HepG2 (cell line): ENCODE results near the gene ZNF3. TPM values are rescaled to one million over a fixed set of nuclear protein-coding genes. Genes with fewer than 3 reads are reported as not detected.

Experiments
- ATAC-seq: fragments of 200-7000 bp; cut with Tn5 transposase; 3 replicates; pipeline ENCODE4 v1.9.1; 2020; ENCODE audit warnings: mild to moderate bottlenecking, moderate library complexity
- BruUV-seq: library from RNA; stranded (reverse); fragments of 400-500 nt; replicated peaks from 2 replicates; lab custom pipeline; 2021; lab: Mats Ljungman, UMichigan
- CTCF ChIA-PET: fragments of 300-600 bp; formaldehyde crosslinking; extraction: SDS; loops from one replicate; lab custom pipeline; 2021; ENCODE audit warnings: low total read pairs, inconsistent platforms, low intra/inter-chr PET ratio; lab: Yijun Ruan, JAX
- POLR2A ChIA-PET: fragments of 350-600 bp; sonication (Branson Sonifier 250); formaldehyde crosslinking; loops from one replicate; lab custom pipeline; 2020; ENCODE audit warnings: antibody characterized with exemption, inconsistent platforms; lab: Yijun Ruan, JAX
- DNase-seq: peaks from one replicate; pipeline ENCODE4 v3.0.0-alpha.2; 2015; ENCODE audit warnings: low spot score
- FAIRE-seq: peaks from 3 replicates; lab custom pipeline; 2011; peaks lifted over from hg19 to GRCh38; lab: Jason Lieb, UNC
- H2AFZ ChIP-seq: one replicate; pipeline ENCODE4 v1.6.1; 2011; ENCODE audit warnings: low read length, inconsistent platforms
- H3K27ac ChIP-seq: fragments of 300-600 bp; 3 replicates; pipeline ENCODE4 v1.8.0; 2011; ENCODE audit warnings: mixed run types, mild to moderate bottlenecking, mixed read lengths, low read length, inconsistent platforms; ENCODE audit not compliant: insufficient read depth; ENCODE audit errors: extremely low read length
- H3K27me3 ChIP-seq, 2 experiments: fragments of 200-600 bp in 1 of 2; 2 replicates in 1 of 2; 3 replicates in 1 of 2; pipeline versions ENCODE4 v1.6.0 to v1.8.0; 2011; ENCODE audit warnings: low read length in 2 of 2, mild to moderate bottlenecking in 2 of 2, moderate library complexity in 2 of 2, inconsistent platforms in 1 of 2; ENCODE audit not compliant: insufficient read depth in 2 of 2, control insufficient read depth in 1 of 2
- H3K36me3 ChIP-seq, 2 experiments: fragments of 200-600 bp in 1 of 2; replicated peaks in 1 of 2; 2 replicates in 1 of 2; 3 replicates in 1 of 2; pipeline versions ENCODE4 v1.5.1 to v1.8.0; 2011; ENCODE audit warnings: low read length in 2 of 2, inconsistent platforms in 1 of 2; ENCODE audit not compliant: insufficient read depth in 2 of 2, control insufficient read depth in 1 of 2
- H3K4me1 ChIP-seq: 2 replicates; pipeline ENCODE4 v1.5.1; 2012; ENCODE audit warnings: low read length, inconsistent platforms; ENCODE audit not compliant: insufficient read depth
- H3K4me2 ChIP-seq: 2 replicates; pipeline ENCODE4 v1.6.0; 2011; ENCODE audit warnings: low read depth, low read length, inconsistent platforms
- H3K4me3 ChIP-seq, 3 experiments: fragments of 200-600 bp in 1 of 3; sonication (generic), shearing (Covaris generic) in 1 of 3; replicated peaks in 1 of 3; 2 replicates each; pipeline ENCODE4 v1.5.1; 2011 to 2016; ENCODE audit warnings: low read length in 3 of 3, inconsistent platforms in 2 of 3, low read depth in 2 of 3, mild to moderate bottlenecking in 2 of 3, control low read depth in 1 of 3, mixed read lengths in 1 of 3; ENCODE audit not compliant: insufficient read depth in 1 of 3
- H3K79me2 ChIP-seq: one replicate; pipeline ENCODE4 v1.6.1; 2011; ENCODE audit warnings: low read length, inconsistent platforms; ENCODE audit not compliant: insufficient read depth
- H3K9ac ChIP-seq: 2 replicates; pipeline ENCODE4 v1.6.0; 2011; ENCODE audit warnings: mild to moderate bottlenecking, low read depth, low read length, inconsistent platforms; ENCODE audit not compliant: insufficient read depth
- H3K9me3 ChIP-seq: 2 replicates; pipeline ENCODE4 v1.5.1; 2012; ENCODE audit warnings: mild to moderate bottlenecking, low read length
- H4K20me1 ChIP-seq: 2 replicates; pipeline ENCODE4 v1.6.0; 2011; ENCODE audit warnings: inconsistent platforms, mild to moderate bottlenecking, low read length, moderate library complexity; ENCODE audit not compliant: insufficient read depth
- ATF5 ChIP-seq: sonication (generic); formaldehyde crosslinking; IDR thresholded peaks from 2 replicates; pipeline ENCODE4 v1.4.0; 2020; ENCODE audit warnings: mild to moderate bottlenecking, low read depth, missing genetic modification reagents
- DMAP1 ChIP-seq: IDR thresholded peaks from 2 replicates; pipeline ENCODE4 v1.6.1; 2016
- ESRRA ChIP-seq: sonication (generic); formaldehyde crosslinking; IDR thresholded peaks from 2 replicates; pipeline ENCODE4 v1.5.1; 2020; ENCODE audit warnings: mild to moderate bottlenecking, low read depth, missing genetic modification reagents
- MAFK ChIP-seq, 2 experiments: IDR thresholded peaks in 1 of 2; conservative IDR thresholded peaks in 1 of 2; 2 replicates each; pipeline ENCODE4 v1.6.1; 2011; ENCODE audit warnings: improper control_type of control experiment in 2 of 2, low read length in 2 of 2
- MEIS1 ChIP-seq: sonication (generic); formaldehyde crosslinking; IDR thresholded peaks from 2 replicates; pipeline ENCODE4 v1.9.0; 2021; ENCODE audit warnings: mild to moderate bottlenecking, missing genetic modification reagents, moderate library complexity, borderline replicate concordance
- NCOA5 ChIP-seq: sonication (generic); formaldehyde crosslinking; IDR thresholded peaks from 2 replicates; pipeline ENCODE4 v1.4.0; 2020; ENCODE audit warnings: missing genetic modification reagents
- NR2F2 ChIP-seq: IDR thresholded peaks from 2 replicates; pipeline ENCODE4 v1.6.1; 2012; ENCODE audit warnings: low read depth, inconsistent platforms, borderline replicate concordance
- POLR2AphosphoS5 ChIP-seq: IDR thresholded peaks from 2 replicates; pipeline ENCODE4 v1.6.1; 2012; ENCODE audit warnings: low read depth, low read length
- PRPF4 ChIP-seq: fragments of 200-400 bp; formaldehyde crosslinking; IDR thresholded peaks from 2 replicates; pipeline ENCODE4 v1.6.1; 2016; ENCODE audit warnings: low read length, low read depth; ENCODE audit not compliant: poor library complexity, severe bottlenecking
- TFDP1 ChIP-seq: IDR thresholded peaks from 2 replicates; pipeline ENCODE4 v1.6.1; 2016; ENCODE audit warnings: missing compliant biosample characterization, missing genetic modification reagents, borderline replicate concordance
- ZNF160 ChIP-seq: sonication (generic); formaldehyde crosslinking; IDR thresholded peaks from 2 replicates; pipeline ENCODE4 v1.8.0; 2022; ENCODE audit warnings: mild to moderate bottlenecking, inconsistent platforms, missing genetic modification reagents
- ZNF557 ChIP-seq: sonication (generic); formaldehyde crosslinking; IDR thresholded peaks from 2 replicates; pipeline ENCODE4 v1.4.0; 2020; ENCODE audit warnings: missing genetic modification reagents
- ZNF616 ChIP-seq: sonication (generic); formaldehyde crosslinking; IDR thresholded peaks from 2 replicates; pipeline ENCODE4 v1.5.0; 2020; ENCODE audit warnings: low read depth, mild to moderate bottlenecking, missing genetic modification reagents
- ZNF687 ChIP-seq: sonication (generic); formaldehyde crosslinking; IDR thresholded peaks from 2 replicates; pipeline ENCODE4 v1.5.1; 2020; ENCODE audit warnings: mild to moderate bottlenecking, missing genetic modification reagents, moderate library complexity
- ZXDC ChIP-seq: sonication (generic); formaldehyde crosslinking; IDR thresholded peaks from 2 replicates; pipeline ENCODE4 v1.5.0; 2020; ENCODE audit warnings: mild to moderate bottlenecking, missing genetic modification reagents
- WGBS: methylation state at CpG from one replicate; pipeline ENCODE4 v1.1.6; 2017; ENCODE audit warnings: low lambda C conversion rate; 5-methylcytosine and 5-hydroxymethylcytosine counted together
- in situ Hi-C: cut with HindIII; loops from 2 replicates; pipeline ENCODE4 v1.10.0; 2017; ENCODE audit warnings: low pct_unique_long_range_greater_than_20kb; ENCODE audit not compliant: extremely low pct_ligation_motif_present
- intact Hi-C: fragments of 100-400 bp; cut with micrococcal nuclease; formaldehyde crosslinking; loops from one replicate; pipeline ENCODE4 v1.10.0; 2022; ENCODE audit not compliant: unreplicated experiment
- polyA plus RNA-seq, 8 experiments: library from polyadenylated mRNA; depleted of rRNA in 3 of 8; stranded (reverse) in 7 of 8; unstranded in 1 of 8; fragments of >200 nt; fragmentation: Illumina TruSeq in 4 of 8; extraction: Trizol in 4 of 8; gene quantifications; 2 replicates each; pipeline versions ENCODE4 v1.2.1 to v1.2.3, GENCODE V29; 2011 to 2016; ENCODE audit warnings: low read depth in 4 of 8, missing spikeins in 1 of 8, mixed read lengths in 1 of 8; ENCODE audit not compliant: insufficient read depth in 1 of 8
- total RNA-seq, 5 experiments: library from RNA; depleted of rRNA; stranded (reverse); fragments of >200 nt; fragmentation: Illumina TruSeq; extraction: Trizol; gene quantifications; 2 replicates each; pipeline ENCODE4 v1.2.3, GENCODE V29; 2016; ENCODE audit warnings: low read depth in 1 of 5

ZNF3 gene
- total and polyA plus RNA-seq, 2 of the 13 experiments (the other 11 are each of a cell fraction or from before 2014, with no cell fraction given): 33.7 to 56.9 TPM

- TF ChIP-seq POLR2AphosphoS5 (peak; percentile 36), ATF5 (no peak), ZNF160 (no peak), PRPF4 (peak; percentile 1), ESRRA (no peak), MAFK (conservative IDR thresholded peaks at IDR 0.05 in 1 of 2, IDR thresholded peaks at IDR 0.05 in 1 of 2; ENCODE audit: low read length in 2 of 2) (no peak), DMAP1 (CRISPR knock-in tag) (no peak), NCOA5 (CRISPR knock-in tag) (no peak), ZNF557 (no peak), NR2F2 (no peak)
Measured at GRCh38 chr7:100093054-100093453, 11.5 kb upstream of the ZNF3 start (continued).

GRCh38 chr7:100091411-100092181, 10.1 kb upstream of the ZNF3 start:
- ATAC-seq (peak; percentile 38), FAIRE-seq (no peak), DNase-seq (no peak)
- Histone ChIP-seq H3K79me2 (peaks cover 10% of the 10 kb centered on the region), H4K20me1 (no peaks in the 10 kb centered on the region), H3K36me3 (peaks cover 40 to 63% of the 10 kb centered on the region in 2 experiments), H3K9me3 (no peaks in the 10 kb centered on the region), H3K27me3 (no peaks in the 10 kb centered on the region; a peak in 1 of 5 replicates), H3K4me2 (no peak overlapping the region), H3K9ac (no peak overlapping the region), H3K4me1 (peaks cover 38% of the 10 kb centered on the region), H3K27ac (no peak overlapping the region), H3K4me3 (no peak overlapping the region), H2AFZ (no peak overlapping the region)
- ChIA-PET CTCF (no interaction called here), POLR2A (interaction anchor here (4.3 kb wide), 1 partner anchor 10 kb away, joined by 33 read pairs; the partner anchor contains the start of genes AP4M1 and MCM7)
- WGBS: 97% methylated on average over 19 of the region's 19 CpGs
- intact Hi-C loops (no loop called here), in situ Hi-C loops (no loop called here)
- BruUV-seq: no TSS peak
- TF ChIP-seq MEIS1 (CRISPR knock-in tag) (no peak), ZNF687 (CRISPR knock-in tag) (0 out of 2 replicates have a peak, but pooled peaks have one; percentile 23), TFDP1 (CRISPR knock-in tag) (no peak), ZNF616 (CRISPR knock-in tag) (no peak), ZXDC (CRISPR knock-in tag) (no peak)
